ENCODE measurements around the gene SRRM3.
A peak's percentile ranks its signal among the peaks of the same experiment; 100 is the strongest.
"Not testable (repeated sequence)": the region's sequence is repeated elsewhere in the genome, so short reads cannot be mapped to it uniquely, and the experiment has no call there.

SRRM3 gene

DNA sequence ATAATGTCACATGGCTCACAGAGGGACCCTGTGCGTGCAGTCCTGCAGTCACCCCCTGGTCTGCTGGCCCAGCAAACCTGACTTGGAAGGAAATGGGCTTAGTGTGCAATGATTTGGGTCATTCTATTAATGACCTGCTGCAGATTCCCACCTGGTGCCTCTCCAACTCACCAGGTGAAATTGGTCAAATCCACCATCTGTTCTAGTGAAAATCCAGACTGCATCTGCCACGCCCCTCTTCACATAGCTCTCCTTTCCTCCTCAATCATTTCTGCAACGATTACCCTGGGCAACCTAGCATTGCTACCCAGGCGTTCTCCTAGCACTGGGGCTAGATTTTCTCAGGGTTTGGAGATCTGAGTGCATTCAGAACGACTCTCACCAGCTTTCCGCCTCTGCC is 29.4 kb downstream of the SRRM3 start:
- no peak for DNase-seq

DNA sequence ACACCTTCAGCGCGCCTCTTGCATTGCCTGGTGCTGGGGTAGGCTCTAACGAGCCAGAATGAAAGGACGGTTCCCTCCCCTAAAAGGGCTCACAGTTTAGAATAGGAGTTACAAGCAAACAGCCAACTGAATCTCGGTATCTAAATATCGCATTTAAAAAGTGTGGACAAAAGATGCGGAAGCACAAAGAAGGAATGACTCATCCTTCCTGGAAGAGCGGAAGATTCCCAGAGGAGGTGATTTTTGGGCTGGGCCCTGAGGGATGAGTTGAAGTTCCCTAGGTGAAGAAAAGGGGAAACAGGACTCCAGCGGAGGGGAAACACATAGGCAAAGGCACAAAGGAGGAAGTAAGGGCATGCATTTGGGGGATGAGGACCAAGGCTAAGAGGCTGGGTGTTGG is 29.9 kb downstream of the SRRM3 start:
- DNase-seq: no peak

DNA sequence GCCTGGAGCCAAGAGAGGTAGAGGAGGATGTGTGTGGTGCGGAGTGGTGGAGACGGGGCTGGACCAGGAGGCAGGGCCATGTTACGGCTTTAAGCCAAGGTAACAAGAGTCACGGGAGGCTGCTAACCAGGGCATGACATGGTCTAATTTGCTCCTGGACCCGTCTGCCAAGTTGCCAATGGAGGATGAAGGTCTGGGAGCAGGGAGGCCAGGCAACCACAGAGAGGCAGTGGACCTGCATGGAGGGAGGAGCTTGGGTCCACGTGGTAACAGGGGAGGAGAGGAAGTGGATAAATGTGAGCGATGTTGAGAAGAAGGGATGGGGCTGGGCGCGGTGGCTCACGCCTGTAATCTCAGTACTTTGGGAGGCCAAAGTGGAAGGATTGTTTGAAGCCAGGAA is 31.0 kb downstream of the SRRM3 start:
- no peak for DNase-seq

DNA sequence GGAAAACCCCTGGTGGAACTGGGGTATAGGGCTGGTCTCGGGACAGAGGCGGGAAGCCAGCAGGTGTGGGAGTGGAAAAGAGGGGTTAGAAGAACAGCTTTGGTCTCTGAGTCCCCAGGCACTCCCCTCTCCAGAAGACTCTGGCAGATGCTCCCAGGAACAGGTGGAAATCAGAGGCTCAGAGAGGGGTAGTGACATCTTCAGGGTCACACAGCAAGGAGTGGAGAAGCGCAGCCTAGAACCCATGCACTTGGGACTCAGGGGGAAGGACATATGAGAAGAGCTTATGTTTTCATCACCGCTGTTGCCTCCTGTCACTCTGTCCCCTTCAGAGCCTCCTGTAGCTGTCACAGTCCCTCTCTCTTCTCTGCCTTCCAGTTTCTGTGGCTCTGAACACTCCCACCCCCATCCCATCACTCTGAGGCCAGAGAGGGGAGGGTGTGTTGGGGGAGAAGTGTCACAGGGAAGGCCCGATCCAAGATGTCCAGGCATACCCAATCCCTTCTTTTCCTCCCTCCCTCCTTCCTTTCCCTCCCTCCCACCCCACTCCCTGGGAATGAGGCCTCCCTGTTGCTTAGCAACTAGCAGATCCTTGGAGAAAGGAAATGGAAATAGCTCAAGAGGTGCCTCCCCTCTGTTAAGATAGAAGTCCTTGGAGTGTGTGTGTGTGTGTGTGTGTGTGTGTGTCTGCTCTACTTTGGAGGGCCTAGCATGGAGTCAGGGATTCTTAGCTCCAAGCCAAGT is 32.0 kb downstream of the SRRM3 start:
- no peak for DNase-seq

DNA sequence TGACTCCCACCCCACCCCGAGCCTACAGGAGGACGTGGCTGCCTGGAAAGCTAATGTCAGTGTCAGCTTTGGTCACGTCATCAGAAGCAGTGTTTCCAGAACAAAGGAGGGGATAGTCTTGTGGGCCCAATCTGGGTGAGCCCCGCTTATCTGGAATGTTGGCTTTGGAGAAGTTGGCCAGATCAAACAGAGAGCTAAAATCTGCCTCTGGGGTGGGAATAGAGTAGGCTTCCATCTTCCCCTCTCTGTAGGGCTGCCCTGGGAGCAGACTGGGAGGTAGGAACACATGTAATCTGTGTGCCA is 32.5 kb downstream of the SRRM3 start:
- no peak for DNase-seq

DNA sequence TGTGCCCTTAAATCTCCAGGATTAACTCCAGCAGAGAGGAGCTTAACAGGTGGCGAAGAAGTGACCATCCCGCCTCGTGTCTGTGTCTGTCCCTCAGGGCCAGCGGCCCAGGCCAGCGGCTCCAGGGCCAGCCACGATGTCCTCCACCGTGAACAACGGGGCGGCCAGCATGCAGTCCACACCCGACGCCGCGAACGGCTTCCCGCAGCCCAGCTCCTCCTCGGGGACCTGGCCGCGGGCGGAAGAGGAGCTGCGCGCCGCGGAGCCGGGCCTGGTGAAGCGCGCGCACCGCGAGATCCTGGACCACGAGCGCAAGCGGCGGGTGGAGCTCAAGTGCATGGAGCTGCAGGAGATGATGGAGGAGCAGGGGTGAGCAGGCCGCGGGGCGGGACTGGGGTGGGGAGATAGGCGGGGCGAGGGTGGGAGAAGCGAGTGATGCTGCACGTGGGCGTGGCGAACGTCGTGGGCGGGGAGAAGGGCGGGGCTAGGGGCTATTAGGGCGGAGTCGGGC is 33.3 kb downstream of the SRRM3 start:
- peak; percentile 74 for DNase-seq

DNA sequence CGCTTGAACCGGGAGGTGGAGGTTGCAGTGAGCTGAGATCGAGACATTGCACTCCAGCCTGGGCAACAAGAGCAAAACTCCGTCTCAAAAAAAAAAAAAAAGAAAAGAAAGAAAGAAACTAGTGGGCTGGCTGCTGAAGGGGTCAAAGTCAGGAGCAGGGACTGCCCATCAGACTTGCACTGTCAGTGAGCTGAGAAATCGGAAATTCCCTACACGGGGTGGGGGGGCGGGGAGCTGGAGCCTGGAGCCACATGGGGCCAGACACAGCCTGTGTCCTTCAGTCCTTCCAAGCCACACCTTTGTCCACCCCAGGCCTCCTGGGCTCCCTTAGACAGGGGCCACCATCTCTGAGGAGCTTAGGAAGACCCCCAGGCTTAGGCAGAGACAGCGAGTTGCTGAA is 34.5 kb downstream of the SRRM3 start:
- no peak for DNase-seq

DNA sequence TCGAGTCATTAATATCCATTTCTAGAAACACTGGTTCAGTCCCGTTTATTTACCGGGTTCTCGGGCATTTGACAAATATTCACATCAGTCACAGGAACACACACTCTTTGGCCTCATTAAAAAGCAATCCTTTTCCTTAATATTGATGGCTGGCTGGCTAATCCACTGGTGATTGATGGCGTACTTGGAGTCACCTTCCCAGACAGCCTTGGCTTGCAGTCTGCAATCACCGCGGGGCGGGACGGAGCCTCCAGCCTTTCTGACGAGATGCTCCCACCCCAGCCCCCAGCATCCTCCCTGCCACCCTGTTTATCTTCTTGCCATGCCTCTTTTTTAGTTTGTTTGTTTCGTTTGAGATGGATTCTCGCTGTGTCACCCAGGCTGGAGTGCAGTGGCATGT is 36.6 kb downstream of the SRRM3 start:
- no peak for DNase-seq

DNA sequence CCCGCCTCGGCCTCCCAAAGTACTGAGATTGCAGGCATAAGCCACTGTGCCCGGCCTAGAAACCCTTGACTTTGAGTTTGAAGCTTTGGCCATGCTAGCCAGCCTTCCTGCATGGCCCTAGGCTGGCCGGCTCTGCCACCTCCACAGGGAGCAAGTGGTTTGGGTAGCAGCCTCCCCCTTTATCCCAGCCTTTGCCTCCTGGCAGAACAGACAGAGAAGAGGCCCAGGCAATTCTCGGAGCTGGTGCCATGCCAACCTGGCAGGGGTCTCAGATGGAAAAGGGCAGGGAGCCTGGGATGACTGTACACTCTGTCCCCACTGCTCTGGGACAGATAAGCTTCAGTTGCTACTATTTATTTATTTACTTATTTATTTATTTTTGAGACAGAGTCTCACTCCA is 39.4 kb downstream of the SRRM3 start:
- DNase-seq: no peak

DNA sequence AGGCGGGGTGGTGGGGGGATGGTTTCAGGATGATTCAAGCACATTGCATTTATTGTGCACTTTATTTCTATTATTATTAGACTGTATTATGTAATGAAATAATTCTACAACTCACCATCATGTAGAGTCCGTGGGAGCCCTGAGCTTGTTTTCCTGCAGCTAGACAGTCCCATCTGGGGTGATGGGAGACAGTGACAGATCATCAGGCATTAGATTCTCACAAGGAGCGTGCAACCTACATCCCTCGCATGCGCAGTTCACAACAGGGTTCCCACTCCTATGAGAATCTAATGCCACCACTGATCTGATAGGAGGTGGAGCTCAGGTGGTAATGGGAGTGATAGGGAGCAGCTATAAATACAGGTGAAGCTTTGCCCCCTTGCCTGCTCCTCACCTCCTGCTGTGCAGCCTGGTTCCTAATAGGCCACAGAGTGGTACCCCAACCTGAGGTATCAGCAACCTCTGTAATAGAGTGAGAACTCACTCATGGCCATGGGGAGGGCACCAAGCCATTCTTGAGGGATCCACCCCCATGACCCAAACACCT is 40.9 kb downstream of the SRRM3 start:
- DNase-seq: not testable (repeated sequence)

DNA sequence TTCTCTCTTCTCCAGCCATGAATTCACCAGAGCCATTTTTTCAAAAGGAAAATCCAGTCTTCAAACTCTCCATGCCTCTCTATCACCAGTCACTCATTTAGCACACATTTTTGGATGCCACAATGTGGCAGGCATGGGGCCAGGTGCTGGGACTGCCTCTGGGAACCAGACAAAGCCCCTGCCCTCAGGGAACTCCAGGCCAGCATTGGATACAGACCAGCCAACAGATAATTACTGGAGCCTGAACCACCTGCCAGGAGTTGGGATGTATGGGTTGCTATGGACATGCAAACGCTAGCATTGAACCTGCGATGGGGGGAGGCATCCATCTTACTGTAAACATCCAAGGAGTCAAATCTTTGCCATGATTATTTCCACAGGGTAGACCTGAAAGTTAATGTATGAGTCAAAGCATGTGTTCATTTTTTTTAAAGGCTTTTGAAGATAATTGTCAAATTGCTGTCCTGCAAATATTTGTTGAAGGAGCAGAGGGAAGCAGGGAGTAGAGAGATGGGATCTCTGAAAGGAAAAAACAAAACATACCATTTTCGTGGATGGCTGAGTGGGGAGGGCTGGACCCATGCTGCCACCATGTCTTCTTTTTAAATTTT is 43.2 kb downstream of the SRRM3 start:
- no peak for DNase-seq

DNA sequence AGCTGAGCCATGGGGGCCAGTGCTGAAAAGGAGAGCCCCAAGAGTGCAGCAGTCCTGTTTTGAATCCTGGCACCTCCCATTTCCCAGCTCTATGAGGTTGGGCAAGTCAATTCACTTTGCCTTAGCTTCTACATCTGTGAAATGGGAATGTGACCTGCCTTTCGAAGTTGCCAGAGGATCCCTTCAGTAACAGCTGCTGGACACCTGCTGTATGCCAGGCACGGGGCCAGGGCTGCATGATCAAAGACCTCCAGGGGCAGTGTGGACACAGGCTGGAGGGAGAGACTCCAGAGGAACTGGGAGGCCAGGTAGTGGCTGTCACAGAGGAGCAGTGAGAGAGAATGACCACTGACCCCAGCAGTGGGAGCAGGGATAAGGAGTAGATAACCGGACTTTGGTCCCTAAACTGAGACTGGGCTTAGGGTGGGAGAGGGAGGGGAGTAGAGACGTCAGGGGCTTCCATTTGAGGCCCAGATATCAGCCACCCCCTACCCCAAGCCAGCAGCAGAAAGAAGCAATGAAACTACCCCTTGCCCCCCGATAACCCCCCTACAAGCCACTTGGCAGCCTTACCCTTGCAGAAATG is 45.2 kb downstream of the SRRM3 start:
- DNase-seq: no peak

DNA sequence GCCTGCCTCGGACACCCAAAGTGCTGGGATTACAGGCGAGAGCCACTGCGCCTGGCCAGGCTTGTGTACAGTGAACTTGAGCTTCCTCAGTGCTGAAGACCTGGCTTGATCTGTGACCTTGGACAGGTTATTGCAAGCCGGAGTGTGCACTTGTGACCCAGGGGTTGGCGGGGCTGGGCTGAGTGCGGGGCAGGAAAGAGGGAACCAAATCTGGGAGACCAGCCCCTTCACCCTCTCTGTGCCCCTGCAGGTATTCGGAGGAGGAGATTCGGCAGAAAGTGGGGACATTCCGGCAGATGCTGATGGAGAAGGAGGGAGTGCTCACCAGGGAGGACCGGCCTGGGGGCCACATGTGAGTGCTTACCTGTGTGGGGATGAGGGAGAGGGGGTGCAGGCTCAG is 46.2 kb downstream of the SRRM3 start:
- DNase-seq: no peak

DNA sequence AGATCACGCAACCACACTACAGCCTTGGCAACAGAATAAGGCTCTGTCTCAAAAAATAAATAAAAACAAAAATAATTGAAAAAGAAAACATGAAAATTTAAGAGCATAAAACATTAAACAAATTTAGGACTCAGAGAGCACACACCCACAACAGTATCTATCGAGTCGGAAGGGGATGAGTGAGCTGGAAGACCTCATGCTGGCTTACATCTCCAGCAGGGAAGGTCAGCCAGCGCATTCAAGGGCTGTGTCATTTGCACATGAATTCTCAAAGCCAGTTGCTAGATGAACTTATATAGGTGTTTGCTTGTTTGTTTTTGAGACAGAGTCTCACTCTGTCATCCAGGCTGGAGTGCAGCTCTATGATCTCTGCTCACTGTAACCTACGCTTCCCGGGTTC is 50.3 kb downstream of the SRRM3 start:
- no peak for DNase-seq

DNA sequence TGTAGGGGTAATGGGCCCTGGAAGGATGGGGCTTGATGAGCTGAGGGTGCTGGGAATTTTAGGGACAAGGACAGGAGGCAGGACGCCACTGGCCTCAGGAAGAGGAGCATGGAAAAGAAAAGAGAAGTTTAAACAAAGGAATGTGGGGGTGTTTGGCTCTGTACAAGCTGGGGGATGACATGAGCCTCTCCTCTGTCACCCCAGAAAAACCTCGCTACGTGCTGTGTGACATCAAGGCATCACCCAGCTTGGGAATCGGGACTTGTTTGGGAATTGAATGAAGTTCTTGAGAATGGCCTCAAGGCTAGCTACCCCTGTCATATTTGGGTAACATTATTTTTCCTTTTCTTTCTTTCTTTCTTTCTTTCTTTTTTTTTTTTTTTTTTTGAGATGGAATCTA is 53.1 kb downstream of the SRRM3 start:
- DNase-seq: no peak

DNA sequence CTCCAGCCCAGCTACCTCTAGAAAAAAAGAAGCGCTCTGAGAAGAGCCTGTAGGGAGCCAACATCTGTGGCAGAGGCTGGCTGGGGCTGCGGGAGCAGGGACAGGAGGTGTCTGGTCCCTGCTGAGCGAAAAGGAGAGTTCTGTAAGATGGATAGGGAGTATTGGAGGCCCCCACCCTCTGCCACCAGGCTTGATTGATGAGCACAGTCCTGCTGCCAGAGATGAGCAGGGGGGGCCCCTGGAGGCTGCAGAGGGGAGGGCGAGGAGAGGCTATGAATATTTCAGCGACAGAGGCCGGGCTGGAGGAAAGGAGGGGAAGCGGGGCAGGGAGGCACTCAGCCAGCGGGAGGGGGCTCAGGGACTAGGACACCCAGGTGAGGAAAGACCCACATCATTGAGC is 56.3 kb downstream of the SRRM3 start:
- no peak for DNase-seq

DNA sequence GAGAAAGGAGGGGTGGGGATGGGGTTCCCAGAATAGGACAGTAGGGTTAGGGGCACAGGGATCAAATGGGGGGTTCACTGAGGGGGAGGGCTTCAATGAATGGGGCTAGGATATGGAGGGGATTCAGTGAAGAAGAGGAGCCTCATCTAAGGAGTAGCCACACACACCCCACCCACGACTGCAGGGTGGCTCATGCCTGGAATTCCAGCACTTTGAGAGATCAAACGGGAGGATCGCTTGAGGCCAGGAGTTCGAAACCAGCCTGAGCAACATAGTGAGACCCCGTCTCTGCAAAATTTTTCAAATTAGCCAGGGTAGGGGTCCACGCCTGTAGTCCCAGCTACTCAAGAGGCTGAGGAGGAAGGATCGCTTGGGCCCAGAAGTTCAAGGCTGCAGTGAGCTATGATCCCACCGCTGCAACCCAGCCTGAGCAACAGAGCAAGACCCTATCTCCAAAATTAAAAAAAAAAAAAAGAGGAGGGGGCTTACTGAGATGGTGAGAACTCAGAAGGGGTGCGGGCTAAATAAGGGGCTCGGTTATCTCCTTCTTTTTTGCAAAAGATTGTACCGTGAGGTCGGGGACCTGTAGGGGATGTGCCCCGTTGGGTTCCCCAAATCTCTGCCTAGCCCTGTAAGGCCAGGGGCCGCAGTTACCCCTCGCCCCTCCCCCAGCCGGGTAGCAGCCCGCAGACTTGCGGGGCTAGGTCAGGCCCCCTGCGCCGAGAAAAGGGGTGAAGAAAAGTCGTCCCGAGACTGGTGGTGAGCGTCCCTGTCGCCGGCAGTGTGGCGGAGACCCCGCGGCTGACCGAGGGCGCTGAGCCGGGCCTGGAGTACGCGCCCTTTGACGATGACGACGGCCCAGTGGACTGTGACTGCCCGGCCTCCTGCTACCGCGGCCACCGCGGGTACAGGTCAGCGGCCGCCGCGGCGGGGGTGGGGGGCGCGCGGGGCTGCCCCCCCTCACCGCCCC is 57.7 kb downstream of the SRRM3 start:
- DNase-seq: no peak

DNA sequence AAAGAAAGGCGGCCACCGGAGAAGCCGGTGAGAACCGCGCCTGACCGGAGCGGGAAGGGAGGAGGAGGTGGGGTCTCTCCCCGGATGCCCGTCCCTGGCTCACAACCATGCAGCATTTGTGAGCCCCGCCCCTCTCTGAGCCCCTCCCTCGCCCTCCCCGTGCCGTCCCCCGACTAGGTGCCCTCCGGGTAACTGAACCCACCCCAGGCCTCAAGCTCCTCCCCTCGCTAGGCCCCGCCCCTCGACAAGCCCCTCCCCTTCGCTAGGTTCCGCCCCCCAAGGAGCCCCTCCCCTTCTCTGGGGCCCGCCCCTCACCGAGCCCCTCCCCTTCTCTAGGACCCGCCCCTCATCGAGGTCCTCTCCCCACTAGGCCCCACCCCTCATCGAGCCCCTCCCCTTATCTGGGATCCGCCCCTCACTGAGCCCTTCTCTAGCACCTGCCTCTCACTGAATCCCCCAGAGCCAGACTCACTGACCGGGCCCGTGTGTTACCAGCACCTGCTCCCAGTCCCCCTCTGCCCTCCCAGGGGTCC is 58.5 kb downstream of the SRRM3 start:
- peak; percentile 22 for DNase-seq

DNA sequence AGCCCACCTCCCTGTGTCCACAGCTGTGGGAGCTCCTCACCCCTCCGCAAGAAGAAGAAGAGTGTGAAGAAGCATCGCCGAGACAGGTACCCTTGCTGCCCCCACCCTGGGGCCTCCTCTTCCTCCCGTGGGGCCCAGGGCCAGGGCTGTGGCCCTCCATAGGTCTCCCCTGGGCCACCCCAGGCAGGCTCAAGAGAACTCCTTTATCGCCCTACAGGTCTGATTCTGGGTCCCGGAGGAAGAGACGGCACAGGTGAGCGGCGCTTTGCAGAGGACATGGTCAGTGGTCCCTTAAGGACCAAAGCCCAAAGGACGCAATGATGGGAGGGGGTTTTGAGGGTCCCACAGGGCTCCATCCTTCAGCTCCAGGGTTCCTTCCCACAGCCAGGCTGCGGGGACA is 59.6 kb downstream of the SRRM3 start:
- no peak for DNase-seq

DNA sequence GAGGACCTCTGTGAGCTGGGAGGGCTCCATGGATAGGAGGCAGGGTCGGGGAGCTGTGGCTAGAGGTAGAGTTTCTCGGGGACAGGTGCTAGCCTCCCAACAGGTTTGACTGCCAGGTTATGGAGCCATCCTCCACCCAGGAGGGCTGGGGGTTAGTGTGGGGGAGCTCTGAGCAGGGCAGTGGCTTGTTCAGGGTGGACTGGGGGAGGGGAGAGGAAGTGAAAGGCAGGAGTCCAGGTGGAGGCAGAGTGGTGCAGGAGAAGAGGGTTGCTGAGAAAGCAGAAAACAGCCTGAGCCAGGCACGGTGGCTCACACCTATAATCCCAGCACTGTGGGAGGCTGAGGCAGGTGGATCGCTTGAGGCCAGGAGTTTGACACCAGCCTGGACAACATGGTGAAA is 60.2 kb downstream of the SRRM3 start:
- DNase-seq: no peak

DNA sequence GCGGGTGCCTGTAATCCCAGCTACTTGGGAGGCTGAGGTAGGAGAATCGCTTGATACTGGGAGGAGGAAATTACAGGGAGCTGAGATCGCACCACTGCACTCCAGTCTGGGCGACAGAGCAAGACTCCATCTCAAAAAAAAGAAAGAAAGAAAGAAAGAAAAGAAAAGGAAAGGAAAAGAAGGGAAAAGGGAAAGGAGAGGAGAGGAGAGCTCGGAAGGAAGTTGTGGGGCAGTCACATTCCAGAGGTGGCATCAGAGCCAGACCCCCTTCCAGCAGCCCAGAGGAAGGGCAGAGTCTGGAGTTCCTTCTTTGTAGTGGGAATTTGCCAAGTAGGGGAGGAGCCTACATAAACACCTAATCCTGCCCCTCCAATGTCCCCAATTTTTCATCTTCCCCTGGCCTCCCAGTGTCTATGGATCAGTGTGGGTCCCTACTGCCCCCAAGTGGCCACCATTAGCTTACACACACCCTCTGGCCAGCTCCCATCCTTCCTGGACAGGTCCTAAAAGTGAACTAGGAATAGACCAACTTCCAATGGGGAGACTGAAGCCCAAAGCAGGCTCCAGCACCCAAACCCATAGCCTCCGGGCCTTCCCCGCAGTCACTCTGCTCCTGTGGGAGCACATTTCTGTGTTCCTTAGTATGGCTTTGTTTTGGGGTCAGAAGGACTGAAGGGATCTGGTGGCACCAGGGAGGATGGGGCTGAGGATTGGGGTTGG is 61.1 kb downstream of the SRRM3 start:
- no peak for DNase-seq

DNA sequence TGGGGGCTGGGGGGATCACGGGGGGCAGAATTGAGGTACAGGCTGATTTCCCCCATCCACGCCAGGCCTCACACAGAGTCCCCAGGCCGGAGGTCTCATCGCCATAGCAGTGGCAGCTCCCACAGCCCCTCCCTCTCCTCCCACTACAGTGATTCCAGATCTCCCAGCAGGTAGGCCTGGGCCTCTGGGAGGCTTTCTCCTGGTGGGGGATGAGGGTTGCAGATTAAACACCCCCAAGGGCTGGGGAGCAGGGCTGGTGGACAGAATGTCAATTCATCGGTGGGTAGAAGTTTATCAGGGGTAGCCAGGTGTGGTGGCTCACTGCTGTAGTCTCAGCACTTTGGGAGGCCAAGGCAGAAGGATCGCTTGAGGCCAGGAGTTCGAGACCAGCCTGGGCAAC is 63.6 kb downstream of the SRRM3 start:
- DNase-seq: no peak

All from stimulated activated naive CD4-positive, alpha-beta T cell treated with Interleukin-2 at 50 U/mL for 16 hours (primary cell).